OCI-LY3 (cell line): ENCODE data around the gene ACAA1.

Source experiments
- EZH2phosphoT487 ChIP-seq: fragments of 200-600 bp; shearing (Covaris generic); IDR thresholded peaks from 2 replicates; pipeline ENCODE4 v1.6.1; 2018; ENCODE audit warnings: antibody characterized with exemption, mixed run types, low read depth
- TF ChIP-seq, protein P1 (sequence below): fragments of 200-600, 300-600 bp; sonication (generic); IDR thresholded peaks from 2 replicates; pipeline ENCODE4 v1.5.1; 2014; ENCODE audit warnings: antibody characterized with exemption, low read length, low read depth

- TF ChIP-seq, protein P1, sequence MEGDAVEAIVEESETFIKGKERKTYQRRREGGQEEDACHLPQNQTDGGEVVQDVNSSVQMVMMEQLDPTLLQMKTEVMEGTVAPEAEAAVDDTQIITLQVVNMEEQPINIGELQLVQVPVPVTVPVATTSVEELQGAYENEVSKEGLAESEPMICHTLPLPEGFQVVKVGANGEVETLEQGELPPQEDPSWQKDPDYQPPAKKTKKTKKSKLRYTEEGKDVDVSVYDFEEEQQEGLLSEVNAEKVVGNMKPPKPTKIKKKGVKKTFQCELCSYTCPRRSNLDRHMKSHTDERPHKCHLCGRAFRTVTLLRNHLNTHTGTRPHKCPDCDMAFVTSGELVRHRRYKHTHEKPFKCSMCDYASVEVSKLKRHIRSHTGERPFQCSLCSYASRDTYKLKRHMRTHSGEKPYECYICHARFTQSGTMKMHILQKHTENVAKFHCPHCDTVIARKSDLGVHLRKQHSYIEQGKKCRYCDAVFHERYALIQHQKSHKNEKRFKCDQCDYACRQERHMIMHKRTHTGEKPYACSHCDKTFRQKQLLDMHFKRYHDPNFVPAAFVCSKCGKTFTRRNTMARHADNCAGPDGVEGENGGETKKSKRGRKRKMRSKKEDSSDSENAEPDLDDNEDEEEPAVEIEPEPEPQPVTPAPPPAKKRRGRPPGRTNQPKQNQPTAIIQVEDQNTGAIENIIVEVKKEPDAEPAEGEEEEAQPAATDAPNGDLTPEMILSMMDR, result no peak
- no peak for TF ChIP-seq EZH2phosphoT487
Measured at GRCh38 chr3:38158472-38158871, 21.5 kb upstream of the ACAA1 start.
